B cell (primary cell): ENCODE measurements around the gene NOL4L. TPM values are rescaled to one million over a fixed set of nuclear protein-coding genes. Genes with fewer than 3 reads are reported as not detected.

Source experiments
- ATAC-seq: fragments of 200-7000 bp; cut with Tn5 transposase; one replicate; pipeline ENCODE4 v1.10.0; 2021; ENCODE audit warnings: low read depth, mild to moderate bottlenecking, moderate number of reproducible peaks, moderate library complexity
- CTCF ChIA-PET: fragments of 350-600 bp; sonication (Branson Sonifier 250); formaldehyde crosslinking; loops from one replicate; lab custom pipeline; 2021; ENCODE audit warnings: antibody characterized with exemption, inconsistent platforms; lab: Charles Lee
- POLR2A ChIA-PET: fragments of 350-600 bp; sonication (Branson Sonifier 250); formaldehyde crosslinking; loops from one replicate; lab custom pipeline; 2021; ENCODE audit warnings: antibody characterized with exemption; lab: Charles Lee
- DNase-seq: peaks from one replicate; pipeline ENCODE4 v3.0.0; 2013
- H2AFZ ChIP-seq: 2 replicates; pipeline ENCODE4 v1.6.1; 2012; ENCODE audit warnings: mild to moderate bottlenecking, low read depth, low read length; ENCODE audit not compliant: insufficient read depth, poor library complexity, severe bottlenecking
- H3K27ac ChIP-seq, 2 donors: 1 replicate in 1 of 2; 2 replicates in 1 of 2; pipeline ENCODE4 v1.5.1; 2012 to 2013; ENCODE audit warnings: low read length in 2 of 2, mild to moderate bottlenecking in 2 of 2, moderate library complexity in 1 of 2
- H3K27me3 ChIP-seq, 4 experiments: fragments of 200-600 bp in 1 of 4; sonication (generic) in 1 of 4; replicated peaks in 1 of 4; 1 replicate in 2 of 4; 2 replicates in 2 of 4; pipeline versions ENCODE4 v1.6.1 to v1.7.0; 2013 to 2016; ENCODE audit warnings: low read length in 3 of 4, mild to moderate bottlenecking in 2 of 4, mixed read lengths in 1 of 4, moderate library complexity in 1 of 4; ENCODE audit not compliant: insufficient read depth in 4 of 4, control insufficient read depth in 3 of 4; ENCODE audit errors: control extremely low read depth in 1 of 4
- H3K36me3 ChIP-seq, 2 experiments: replicated peaks in 1 of 2; 1 replicate in 1 of 2; 2 replicates in 1 of 2; pipeline versions ENCODE4 v1.6.1 to v1.7.1; 2013; ENCODE audit warnings: low read length in 1 of 2; ENCODE audit not compliant: insufficient read depth in 2 of 2, control insufficient read depth in 1 of 2; ENCODE audit errors: control extremely low read depth in 1 of 2, extremely low read depth in 1 of 2
- H3K4me1 ChIP-seq, 2 donors: fragments of 200-600 bp in 1 of 2; sonication (generic) in 1 of 2; 1 replicate in 1 of 2; 2 replicates in 1 of 2; pipeline versions ENCODE4 v1.5.1 to v1.6.1; 2013 to 2017; ENCODE audit warnings: low read length in 2 of 2; ENCODE audit not compliant: control insufficient read depth in 2 of 2, insufficient read depth in 2 of 2
- H3K4me2 ChIP-seq: replicated peaks from 2 replicates; pipeline ENCODE3; 2012; ENCODE audit warnings: mild to moderate bottlenecking, low read depth, low read length; ENCODE audit not compliant: poor library complexity, severe bottlenecking
- H3K4me3 ChIP-seq, 5 experiments: fragments of 200-600 bp in 1 of 5; sonication (generic) in 1 of 5; 1 replicate in 3 of 5; 2 replicates in 2 of 5; pipeline versions ENCODE4 v1.5.1 to v1.7.0; 2011 to 2016; ENCODE audit warnings: low read length in 4 of 5, mild to moderate bottlenecking in 4 of 5, low read depth in 2 of 5, control low read depth in 1 of 5, moderate library complexity in 1 of 5; ENCODE audit not compliant: insufficient read depth in 1 of 5; ENCODE audit errors: control extremely low read depth in 1 of 5, extremely low read depth in 1 of 5
- H3K79me2 ChIP-seq: fragments of 200-600 bp; sonication (generic); one replicate; pipeline ENCODE4 v1.6.0; 2016; ENCODE audit warnings: low read length; ENCODE audit not compliant: control insufficient read depth, insufficient read depth
- H3K9ac ChIP-seq: fragments of 200-600 bp; sonication (generic); 2 replicates; pipeline ENCODE4 v1.6.1; 2017; ENCODE audit warnings: mild to moderate bottlenecking, low read length, moderate library complexity
- H3K9me3 ChIP-seq, 3 donors: one replicate each; pipeline versions ENCODE4 v1.6.1 to v1.7.1; 2013; ENCODE audit warnings: low read length in 2 of 3; ENCODE audit not compliant: control insufficient read depth in 2 of 3, insufficient read depth in 1 of 3; ENCODE audit errors: control extremely low read depth in 1 of 3
- H4K20me1 ChIP-seq: 2 replicates; pipeline ENCODE4 v1.6.0; 2012; ENCODE audit warnings: mild to moderate bottlenecking, low read length; ENCODE audit not compliant: insufficient read depth, control insufficient read depth, poor library complexity, severe bottlenecking
- H3K27ac Mint-ChIP-seq: one replicate; pipeline ENCODE4 v1.8.0; 2021; ENCODE audit warnings: mixed read lengths
- H3K27me3 Mint-ChIP-seq: one replicate; pipeline ENCODE4 v1.8.0; 2021; ENCODE audit warnings: mixed read lengths
- H3K4me1 Mint-ChIP-seq: one replicate; pipeline ENCODE4 v1.8.0; 2021; ENCODE audit warnings: mixed read lengths
- H3K4me3 Mint-ChIP-seq: one replicate; pipeline ENCODE4 v1.8.0; 2021; ENCODE audit warnings: mixed read lengths
- H3K9me3 Mint-ChIP-seq: one replicate; pipeline ENCODE4 v1.8.0; 2022; ENCODE audit warnings: mixed read lengths; ENCODE audit not compliant: insufficient read depth
- EZH2 ChIP-seq: IDR thresholded peaks from 2 replicates; pipeline ENCODE4 v1.6.1; 2012; ENCODE audit warnings: borderline replicate concordance, low read depth, mild to moderate bottlenecking, moderate library complexity, low read length; ENCODE audit not compliant: insufficient read depth, poor library complexity, severe bottlenecking
- WGBS: methylation state at CpG from one replicate; pipeline ENCODE4 v1.1.5; 2013; ENCODE audit warnings: missing lambda C conversion rate; ENCODE audit not compliant: insufficient coverage; 5-methylcytosine and 5-hydroxymethylcytosine counted together
- intact Hi-C: fragments of 100-400 bp; cut with micrococcal nuclease; formaldehyde crosslinking; loops from one replicate; pipeline ENCODE4 v1.10.0; 2022
- polyA plus RNA-seq: library from polyadenylated mRNA; depleted of rRNA; stranded (reverse); fragments of >200 nt; gene quantifications from 2 replicates; pipeline ENCODE4 v1.2.3, GENCODE V29; 2012
- total RNA-seq, 2 donors: library from RNA; stranded (reverse); fragments of 120-200 nt in 1 of 2; gene quantifications; 1 replicate in 1 of 2; 2 replicates in 1 of 2; pipeline versions ENCODE4 v1.2.3 to v1.2.4, GENCODE V29; 2013 to 2022
- TF ChIP-seq, protein P1 (sequence below): fragments of 200-600 bp; IDR thresholded peaks from one replicate; pipeline ENCODE4 v1.8.0; 2022; ENCODE audit warnings: antibody characterized with exemption, mild to moderate bottlenecking

The NOL4L gene
- total and polyA plus RNA-seq, 2 donors (not counting 1 experiment from before 2014, with no cell fraction given): 6.5 to 7.9 TPM

GRCh38 chr20:32472581-32473207 is 112.4 kb downstream of the NOL4L start:
- Histone ChIP-seq H3K79me2 (peaks cover 12% of the 10 kb centered on the region), H3K9me3 (peaks cover 0 to 4% (median 0%) of the 10 kb centered on the region in 3 donors), H3K4me3 (no peak overlapping the region), H3K27me3 (peaks cover 0 to 7% (median 0%) of the 10 kb centered on the region in 4 experiments), H3K36me3 (no peaks in the 10 kb centered on the region), H3K4me1 (peaks cover 21 to 45% of the 10 kb centered on the region in 2 donors), H3K4me2 (no peak overlapping the region), H2AFZ (no peak overlapping the region), H3K27ac (no peak overlapping the region), H3K9ac (no peak overlapping the region), H4K20me1 (peaks cover 7% of the 10 kb centered on the region)
- Mint-ChIP-seq H3K27ac (no peak overlapping the region), H3K9me3 (no peaks in the 10 kb centered on the region), H3K4me1 (peaks cover 33% of the 10 kb centered on the region), H3K4me3 (no peak overlapping the region), H3K27me3 (no peaks in the 10 kb centered on the region)
- TF ChIP-seq EZH2: no peak
- TF ChIP-seq, protein P1, sequence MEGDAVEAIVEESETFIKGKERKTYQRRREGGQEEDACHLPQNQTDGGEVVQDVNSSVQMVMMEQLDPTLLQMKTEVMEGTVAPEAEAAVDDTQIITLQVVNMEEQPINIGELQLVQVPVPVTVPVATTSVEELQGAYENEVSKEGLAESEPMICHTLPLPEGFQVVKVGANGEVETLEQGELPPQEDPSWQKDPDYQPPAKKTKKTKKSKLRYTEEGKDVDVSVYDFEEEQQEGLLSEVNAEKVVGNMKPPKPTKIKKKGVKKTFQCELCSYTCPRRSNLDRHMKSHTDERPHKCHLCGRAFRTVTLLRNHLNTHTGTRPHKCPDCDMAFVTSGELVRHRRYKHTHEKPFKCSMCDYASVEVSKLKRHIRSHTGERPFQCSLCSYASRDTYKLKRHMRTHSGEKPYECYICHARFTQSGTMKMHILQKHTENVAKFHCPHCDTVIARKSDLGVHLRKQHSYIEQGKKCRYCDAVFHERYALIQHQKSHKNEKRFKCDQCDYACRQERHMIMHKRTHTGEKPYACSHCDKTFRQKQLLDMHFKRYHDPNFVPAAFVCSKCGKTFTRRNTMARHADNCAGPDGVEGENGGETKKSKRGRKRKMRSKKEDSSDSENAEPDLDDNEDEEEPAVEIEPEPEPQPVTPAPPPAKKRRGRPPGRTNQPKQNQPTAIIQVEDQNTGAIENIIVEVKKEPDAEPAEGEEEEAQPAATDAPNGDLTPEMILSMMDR: no peak
- ChIA-PET CTCF (interaction anchor here (1.1 kb wide), 1 partner anchor 12 kb away, joined by 3 read pairs; no protein-coding TSS in a partner anchor), POLR2A (no interaction called here)
- ATAC-seq (no peak), DNase-seq (no peak)
- intact Hi-C loops: no loop called here
- WGBS: 88% methylated on average over 6 of the region's 6 CpGs

DNA sequence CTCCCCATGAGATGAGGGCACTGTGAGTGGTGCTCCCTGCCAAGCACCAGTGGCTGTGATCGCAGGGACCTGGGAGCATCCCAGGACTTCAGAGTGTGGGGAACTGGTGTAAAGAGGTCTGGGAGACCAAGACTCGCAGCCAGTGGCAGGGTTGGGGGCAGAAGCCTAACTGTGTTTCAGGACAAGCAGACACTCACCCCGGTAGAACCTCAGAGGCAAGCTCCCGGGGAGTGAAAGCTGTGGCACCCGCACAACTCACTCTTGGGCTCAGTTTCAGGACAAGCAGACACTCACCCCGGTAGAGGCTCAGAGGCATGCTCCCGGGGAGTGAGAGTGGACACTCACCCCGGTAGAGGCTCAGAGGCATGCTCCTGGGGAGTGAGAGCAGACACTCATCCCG is 114.2 kb downstream of the NOL4L start:
- no peak overlapping the region for H3K4me2 ChIP-seq
- peaks cover 7% of the 10 kb centered on the region for H4K20me1 ChIP-seq
- POLR2A ChIA-PET: no interaction called here
- peaks cover 30% of the 10 kb centered on the region for H3K4me1 Mint-ChIP-seq
- no peak overlapping the region for H3K9ac ChIP-seq
- CTCF ChIA-PET: no interaction called here
- peaks cover 0 to 4% (median 0%) of the 10 kb centered on the region in 3 donors for H3K9me3 ChIP-seq
- ATAC-seq (no peak), DNase-seq (no peak)
- TF ChIP-seq, protein P1: no peak
- no peak for TF ChIP-seq EZH2
- no peak overlapping the region for H3K27ac ChIP-seq
- H3K27me3 Mint-ChIP-seq: no peaks in the 10 kb centered on the region
- H3K79me2 ChIP-seq: peaks cover 12% of the 10 kb centered on the region
- H3K9me3 Mint-ChIP-seq: no peaks in the 10 kb centered on the region
- peaks cover 0 to 5% (median 0%) of the 10 kb centered on the region in 4 experiments for H3K27me3 ChIP-seq
- no peak overlapping the region for H3K4me3 Mint-ChIP-seq
- intact Hi-C loops: no loop called here
- no peaks in the 10 kb centered on the region for H3K36me3 ChIP-seq
- no peak overlapping the region for H3K4me3 ChIP-seq
- WGBS: 99% methylated on average over 9 of the region's 9 CpGs
- no peak overlapping the region for H2AFZ ChIP-seq
- H3K4me1 ChIP-seq: peaks cover 21 to 43% of the 10 kb centered on the region in 2 donors
- H3K27ac Mint-ChIP-seq: no peak overlapping the region
